Liver (tissue), 9 donors: ENCODE measurements around the gene CNIH3. TPM values are rescaled to one million over a fixed set of nuclear protein-coding genes. Genes with fewer than 3 reads are reported as not detected.

Experiments used
- DNase-seq: peaks from one replicate; pipeline ENCODE4 v3.0.0-alpha.2; 2017; ENCODE audit warnings: low spot score
- H3K27ac ChIP-seq, 2 donors: one replicate each; pipeline ENCODE4 v1.7.0; 2013; ENCODE audit warnings: inconsistent platforms in 2 of 2, low read length in 2 of 2, control low read depth in 1 of 2, low read depth in 1 of 2, mild to moderate bottlenecking in 1 of 2
- H3K27me3 ChIP-seq, 4 donors: one replicate each; pipeline versions ENCODE4 v1.6.1 to v1.7.0; 2013; ENCODE audit warnings: low read length in 3 of 4, inconsistent platforms in 1 of 4, mild to moderate bottlenecking in 1 of 4, moderate library complexity in 1 of 4; ENCODE audit not compliant: control insufficient read depth in 4 of 4, insufficient read depth in 4 of 4
- H3K36me3 ChIP-seq, 4 donors: one replicate each; pipeline versions ENCODE4 v1.6.1 to v1.7.0; 2013; ENCODE audit warnings: low read length in 3 of 4, mild to moderate bottlenecking in 3 of 4, low read depth in 1 of 4, moderate library complexity in 1 of 4; ENCODE audit not compliant: control insufficient read depth in 4 of 4, insufficient read depth in 3 of 4
- H3K4me1 ChIP-seq, 4 donors: one replicate each; pipeline versions ENCODE4 v1.6.1 to v1.7.0; 2013; ENCODE audit warnings: low read length in 3 of 4, mild to moderate bottlenecking in 3 of 4, moderate library complexity in 1 of 4; ENCODE audit not compliant: control insufficient read depth in 4 of 4, insufficient read depth in 4 of 4
- H3K4me3 ChIP-seq, 3 donors: one replicate each; pipeline versions ENCODE4 v1.6.1 to v1.7.0; 2013; ENCODE audit warnings: low read length in 3 of 3, control low read depth in 1 of 3, low read depth in 1 of 3, mild to moderate bottlenecking in 1 of 3
- H3K9ac ChIP-seq, 2 donors: one replicate each; pipeline ENCODE4 v1.7.0; 2013; ENCODE audit warnings: low read length in 2 of 2, mild to moderate bottlenecking in 2 of 2, moderate library complexity in 2 of 2, control low read depth in 1 of 2, low read depth in 1 of 2
- H3K9me3 ChIP-seq, 4 donors: one replicate each; pipeline versions ENCODE4 v1.6.1 to v1.7.0; 2013; ENCODE audit warnings: low read length in 3 of 4; ENCODE audit not compliant: control insufficient read depth in 4 of 4
- ATF3 ChIP-seq: IDR thresholded peaks from 2 replicates; pipeline ENCODE4 v1.6.1; 2016; ENCODE audit warnings: antibody characterized with exemption
- EGR1 ChIP-seq, 2 donors: IDR thresholded peaks; 2 replicates each; pipeline ENCODE4 v1.6.1; 2016 to 2018; ENCODE audit warnings: antibody characterized with exemption in 2 of 2, low read depth in 2 of 2
- GABPA ChIP-seq, 2 donors: IDR thresholded peaks in 1 of 2; conservative IDR thresholded peaks in 1 of 2; 2 replicates each; pipeline ENCODE4 v1.6.1; 2016; ENCODE audit warnings: antibody characterized with exemption in 2 of 2, mild to moderate bottlenecking in 1 of 2, moderate library complexity in 1 of 2
- HNF4A ChIP-seq, 2 donors: conservative IDR thresholded peaks; 2 replicates each; pipeline ENCODE4 v1.6.1; 2016; ENCODE audit warnings: antibody characterized with exemption in 2 of 2, mild to moderate bottlenecking in 2 of 2
- JUND ChIP-seq, 2 donors: IDR thresholded peaks; 2 replicates each; pipeline ENCODE4 v1.6.1; 2016; ENCODE audit warnings: antibody characterized with exemption in 2 of 2
- NR2F2 ChIP-seq: IDR thresholded peaks from 2 replicates; pipeline ENCODE4 v1.6.1; 2016; ENCODE audit warnings: antibody characterized with exemption
- REST ChIP-seq: IDR thresholded peaks from 2 replicates; pipeline ENCODE4 v1.6.1; 2016; ENCODE audit warnings: antibody characterized with exemption, mild to moderate bottlenecking
- RXRA ChIP-seq, 2 donors: IDR thresholded peaks; 2 replicates each; pipeline ENCODE4 v1.6.1; 2017 to 2018; ENCODE audit warnings: antibody characterized with exemption in 2 of 2, mild to moderate bottlenecking in 1 of 2
- SP1 ChIP-seq: IDR thresholded peaks from 2 replicates; pipeline ENCODE4 v1.6.1; 2018; ENCODE audit warnings: antibody characterized with exemption, mild to moderate bottlenecking
- TAF1 ChIP-seq: conservative IDR thresholded peaks from 2 replicates; pipeline ENCODE4 v1.6.1; 2016; ENCODE audit warnings: antibody characterized with exemption, mild to moderate bottlenecking
- YY1 ChIP-seq: IDR thresholded peaks from 2 replicates; pipeline ENCODE4 v1.6.1; 2016; ENCODE audit warnings: antibody characterized with exemption, mild to moderate bottlenecking
- ZBTB33 ChIP-seq: IDR thresholded peaks from 2 replicates; pipeline ENCODE4 v1.6.1; 2016; ENCODE audit warnings: antibody characterized with exemption
- WGBS: extraction: QIAGEN DNeasy Blood & Tissue Kit; methylation state at CpG from one replicate; pipeline ENCODE4 v1.1.7; 2013; 5-methylcytosine and 5-hydroxymethylcytosine counted together
- polyA plus RNA-seq, 2 donors: library from polyadenylated mRNA; stranded (reverse) in 1 of 2; unstranded in 1 of 2; fragments of 200-250 nt in 1 of 2; fragments of >200 nt in 1 of 2; fragmentation: Nextera tagmentation in 1 of 2; extraction: Ambion mirVana in 1 of 2; gene quantifications; one replicate each; pipeline versions ENCODE4 v1.2.1 to v1.2.3, GENCODE V29; 2013 to 2015
- total RNA-seq, 2 donors: library from RNA; depleted of rRNA; stranded (reverse); fragments of >200 nt; gene quantifications; one replicate each; pipeline ENCODE4 v1.2.3, GENCODE V29; 2014
- TF ChIP-seq, protein P1 (sequence below): IDR thresholded peaks from 2 replicates; pipeline ENCODE4 v1.6.1; 2016; ENCODE audit warnings: antibody characterized with exemption
- donor health status: healthy.
- donor health status: healthy.
- donor health status: healthy.
- donor health status: healthy.
- donor health status: healthy.

CNIH3 gene
- total and polyA plus RNA-seq, 4 donors = 0.39 to 1.0 (median 0.93) TPM

GRCh38 chr1:224749916-224750315 is 133.8 kb downstream of the CNIH3 start:
- Histone ChIP-seq H3K27ac (no peak overlapping the region), H3K27me3 (no peaks in the 10 kb centered on the region), H3K4me3 (no peak overlapping the region), H3K36me3 (no peaks in the 10 kb centered on the region), H3K9ac (no peak overlapping the region), H3K4me1 (no peaks in the 10 kb centered on the region), H3K9me3 (no peaks in the 10 kb centered on the region)
- TF ChIP-seq RXRA (IDR thresholded peaks at IDR 0.05) = no peak
- 92% methylated on average over 4 of the region's 4 CpGs for WGBS
- no peak for DNase-seq

GRCh38 chr1:224751624-224752311 is 135.7 kb downstream of the CNIH3 start:
- Histone ChIP-seq H3K27ac (no peak overlapping the region), H3K9ac (no peak overlapping the region), H3K27me3 (no peaks in the 10 kb centered on the region), H3K9me3 (no peaks in the 10 kb centered on the region), H3K4me1 (no peaks in the 10 kb centered on the region), H3K36me3 (no peaks in the 10 kb centered on the region), H3K4me3 (no peak overlapping the region)
- WGBS = 86% methylated on average over 6 of the region's 6 CpGs
- no peak for TF ChIP-seq REST
- no peak for TF ChIP-seq EGR1 (IDR thresholded peaks at IDR 0.05; ENCODE audit: low read depth in 2 of 2)
- no peak for TF ChIP-seq HNF4A (conservative IDR thresholded peaks at IDR 0.05)
- no peak for TF ChIP-seq RXRA (IDR thresholded peaks at IDR 0.05)
- no peak for TF ChIP-seq NR2F2
- TF ChIP-seq GABPA (IDR thresholded peaks at IDR 0.05 in 1 of 2, conservative IDR thresholded peaks at IDR 0.05 in 1 of 2) = no peak
- no peak for TF ChIP-seq ATF3
- TF ChIP-seq SP1 = no peak
- TF ChIP-seq ZBTB33 = no peak
- TF ChIP-seq YY1 = no peak
- TF ChIP-seq, protein P1, sequence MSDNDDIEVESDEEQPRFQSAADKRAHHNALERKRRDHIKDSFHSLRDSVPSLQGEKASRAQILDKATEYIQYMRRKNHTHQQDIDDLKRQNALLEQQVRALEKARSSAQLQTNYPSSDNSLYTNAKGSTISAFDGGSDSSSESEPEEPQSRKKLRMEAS = no peak
- no peak for TF ChIP-seq JUND (IDR thresholded peaks at IDR 0.05)
- no peak for TF ChIP-seq TAF1
- no peak for DNase-seq
